Measurements from ENCODE around the gene DIP2C. TPM values are rescaled to one million over a fixed set of nuclear protein-coding genes. Genes with fewer than 3 reads are reported as not detected.

Gene DIP2C
- total and polyA plus RNA-seq, 4 donors, result 6.4 to 40.2 (median 23.8) TPM

- intact Hi-C loops (cut with DNase I), result no loop called here
- Histone ChIP-seq H3K9me3 (ENCODE audit: control insufficient read depth, low read length) (no peaks in the 10 kb centered on the region), H3K27me3 (ENCODE audit: control insufficient read depth in 1 of 2, insufficient read depth in 2 of 2, low read length in 1 of 2) (no peaks in the 10 kb centered on the region), H3K27ac (ENCODE audit: low read depth in 1 of 2, low read length in 2 of 2) (no peak overlapping the region), H3K36me3 (ENCODE audit: control insufficient read depth in 1 of 2, insufficient read depth in 2 of 2, low read length in 1 of 2) (no peaks in the 10 kb centered on the region), H3K4me1 (ENCODE audit: control insufficient read depth in 1 of 2, insufficient read depth in 2 of 2, low read length in 2 of 2) (no peaks in the 10 kb centered on the region), H3K4me3 (ENCODE audit: low read length in 2 of 2) (no peak overlapping the region)
- DNase-seq (no peak), ATAC-seq (ENCODE audit: low FRiP score) (no peak)
- WGBS, 2 donors, result 83 to 84% methylated on average over 14 of the region's 14 CpGs
Measured at GRCh38 chr10:556971-557637, 132.4 kb downstream of the DIP2C start.

- Histone ChIP-seq H3K4me3 (ENCODE audit: low read length in 2 of 2) (no peak overlapping the region), H3K4me1 (ENCODE audit: control insufficient read depth in 1 of 2, insufficient read depth in 2 of 2, low read length in 2 of 2) (no peaks in the 10 kb centered on the region), H3K9me3 (ENCODE audit: control insufficient read depth, low read length) (no peaks in the 10 kb centered on the region), H3K27ac (ENCODE audit: low read depth in 1 of 2, low read length in 2 of 2) (no peak overlapping the region), H3K27me3 (ENCODE audit: control insufficient read depth in 1 of 2, insufficient read depth in 2 of 2, low read length in 1 of 2) (no peaks in the 10 kb centered on the region), H3K36me3 (ENCODE audit: control insufficient read depth in 1 of 2, insufficient read depth in 2 of 2, low read length in 1 of 2) (no peaks in the 10 kb centered on the region)
- DNase-seq (no peak), ATAC-seq (ENCODE audit: low FRiP score) (no peak)
- 81 to 82% methylated on average over 24 to 27 of the region's 27 CpGs for WGBS, 2 donors
- intact Hi-C loops (cut with DNase I), result no loop called here
Measured at GRCh38 chr10:555682-556350, 133.7 kb downstream of the DIP2C start.

- intact Hi-C loops (cut with DNase I), result no loop called here
- Histone ChIP-seq H3K27ac (ENCODE audit: low read depth in 1 of 2, low read length in 2 of 2) (no peak overlapping the region), H3K36me3 (ENCODE audit: control insufficient read depth in 1 of 2, insufficient read depth in 2 of 2, low read length in 1 of 2) (no peaks in the 10 kb centered on the region), H3K9me3 (ENCODE audit: control insufficient read depth, low read length) (no peaks in the 10 kb centered on the region), H3K4me1 (ENCODE audit: control insufficient read depth in 1 of 2, insufficient read depth in 2 of 2, low read length in 2 of 2) (no peaks in the 10 kb centered on the region), H3K27me3 (ENCODE audit: control insufficient read depth in 1 of 2, insufficient read depth in 2 of 2, low read length in 1 of 2) (no peaks in the 10 kb centered on the region), H3K4me3 (ENCODE audit: low read length in 2 of 2) (no peak overlapping the region)
- 91 to 92% methylated on average over 12 of the region's 12 CpGs for WGBS, 2 donors
- no peak for DNase-seq
- no peak for ATAC-seq (ENCODE audit: low FRiP score)
Measured at GRCh38 chr10:555281-555680, 134.2 kb downstream of the DIP2C start.

GRCh38 chr10:554182-554848 is 135.2 kb downstream of the DIP2C start:
- DNase-seq (no peak), ATAC-seq (ENCODE audit: low FRiP score) (no peak)
- no peaks in the 10 kb centered on the region for H3K27me3 ChIP-seq (ENCODE audit: control insufficient read depth in 1 of 2, insufficient read depth in 2 of 2, low read length in 1 of 2)
- H3K27ac ChIP-seq (ENCODE audit: low read depth in 1 of 2, low read length in 2 of 2), result no peak overlapping the region
- 85% methylated on average over 8 of the region's 8 CpGs for WGBS, 2 donors
- intact Hi-C loops (cut with DNase I), result no loop called here
- no peaks in the 10 kb centered on the region for H3K9me3 ChIP-seq (ENCODE audit: control insufficient read depth, low read length)
- no peaks in the 10 kb centered on the region for H3K36me3 ChIP-seq (ENCODE audit: control insufficient read depth in 1 of 2, insufficient read depth in 2 of 2, low read length in 1 of 2)
- H3K4me3 ChIP-seq (ENCODE audit: low read length in 2 of 2), result no peak overlapping the region
- H3K4me1 ChIP-seq (ENCODE audit: control insufficient read depth in 1 of 2, insufficient read depth in 2 of 2, low read length in 2 of 2), result no peaks in the 10 kb centered on the region

GRCh38 chr10:553233-553632 is 136.2 kb downstream of the DIP2C start:
- intact Hi-C loops (cut with DNase I), result no loop called here
- H3K4me1 ChIP-seq (ENCODE audit: control insufficient read depth in 1 of 2, insufficient read depth in 2 of 2, low read length in 2 of 2), result no peaks in the 10 kb centered on the region
- no peaks in the 10 kb centered on the region for H3K9me3 ChIP-seq (ENCODE audit: control insufficient read depth, low read length)
- no peaks in the 10 kb centered on the region for H3K27me3 ChIP-seq (ENCODE audit: control insufficient read depth in 1 of 2, insufficient read depth in 2 of 2, low read length in 1 of 2)
- ATAC-seq (ENCODE audit: low FRiP score) (no peak), DNase-seq (no peak)
- H3K4me3 ChIP-seq (ENCODE audit: low read length in 2 of 2), result no peak overlapping the region
- H3K27ac ChIP-seq (ENCODE audit: low read depth in 1 of 2, low read length in 2 of 2), result no peak overlapping the region
- 84 to 88% methylated on average over 5 of the region's 5 CpGs for WGBS, 2 donors
- no peaks in the 10 kb centered on the region for H3K36me3 ChIP-seq (ENCODE audit: control insufficient read depth in 1 of 2, insufficient read depth in 2 of 2, low read length in 1 of 2)

GRCh38 chr10:552679-553078 is 136.8 kb downstream of the DIP2C start:
- Histone ChIP-seq H3K27ac (ENCODE audit: low read depth in 1 of 2, low read length in 2 of 2) (no peak overlapping the region), H3K36me3 (ENCODE audit: control insufficient read depth in 1 of 2, insufficient read depth in 2 of 2, low read length in 1 of 2) (no peaks in the 10 kb centered on the region), H3K4me3 (ENCODE audit: low read length in 2 of 2) (no peak overlapping the region), H3K4me1 (ENCODE audit: control insufficient read depth in 1 of 2, insufficient read depth in 2 of 2, low read length in 2 of 2) (no peaks in the 10 kb centered on the region), H3K27me3 (ENCODE audit: control insufficient read depth in 1 of 2, insufficient read depth in 2 of 2, low read length in 1 of 2) (no peaks in the 10 kb centered on the region), H3K9me3 (ENCODE audit: control insufficient read depth, low read length) (no peaks in the 10 kb centered on the region)
- 91 to 95% methylated on average over 8 of the region's 8 CpGs for WGBS, 2 donors
- ATAC-seq (ENCODE audit: low FRiP score), result no peak
- no peak for DNase-seq
- intact Hi-C loops (cut with DNase I), result no loop called here

- Histone ChIP-seq H3K4me3 (ENCODE audit: low read length in 2 of 2) (no peak overlapping the region), H3K9me3 (ENCODE audit: control insufficient read depth, low read length) (no peaks in the 10 kb centered on the region), H3K27ac (ENCODE audit: low read depth in 1 of 2, low read length in 2 of 2) (no peak overlapping the region), H3K27me3 (ENCODE audit: control insufficient read depth in 1 of 2, insufficient read depth in 2 of 2, low read length in 1 of 2) (no peaks in the 10 kb centered on the region), H3K36me3 (ENCODE audit: control insufficient read depth in 1 of 2, insufficient read depth in 2 of 2, low read length in 1 of 2) (no peaks in the 10 kb centered on the region), H3K4me1 (ENCODE audit: control insufficient read depth in 1 of 2, insufficient read depth in 2 of 2, low read length in 2 of 2) (peaks cover 0 to 2% of the 10 kb centered on the region in 2 donors)
- no peak for ATAC-seq (ENCODE audit: low FRiP score)
- 57 to 58% methylated on average over 19 of the region's 19 CpGs for WGBS, 2 donors
- DNase-seq, result no peak
- intact Hi-C loops (cut with DNase I), result no loop called here
Measured at GRCh38 chr10:551373-552252, 137.9 kb downstream of the DIP2C start.

- ATAC-seq (ENCODE audit: low FRiP score), result peak; percentile 23
- WGBS, 2 donors, result 93% methylated on average over 20 of the region's 20 CpGs
- Histone ChIP-seq H3K36me3 (ENCODE audit: control insufficient read depth in 1 of 2, insufficient read depth in 2 of 2, low read length in 1 of 2) (no peaks in the 10 kb centered on the region), H3K27me3 (ENCODE audit: control insufficient read depth in 1 of 2, insufficient read depth in 2 of 2, low read length in 1 of 2) (no peaks in the 10 kb centered on the region), H3K27ac (ENCODE audit: low read depth in 1 of 2, low read length in 2 of 2) (no peak overlapping the region), H3K4me3 (ENCODE audit: low read length in 2 of 2) (no peak overlapping the region), H3K9me3 (ENCODE audit: control insufficient read depth, low read length) (no peaks in the 10 kb centered on the region), H3K4me1 (ENCODE audit: control insufficient read depth in 1 of 2, insufficient read depth in 2 of 2, low read length in 2 of 2) (peaks cover 0 to 2% of the 10 kb centered on the region in 2 donors)
- no peak for DNase-seq
- intact Hi-C loops (cut with DNase I), result no loop called here
Measured at GRCh38 chr10:550665-551372, 138.6 kb downstream of the DIP2C start.
